Erythroblast (primary cell): ENCODE results near the gene TNS1.

Source experiments
- DNase-seq, 2 experiments: peaks; one replicate each; lab custom pipeline; 2025; lab: John Stamatoyannopoulos, UW
- GATA1 ChIP-seq: IDR thresholded peaks from 2 replicates; pipeline ENCODE4 v1.6.1; 2011; ENCODE audit warnings: low read depth, mild to moderate bottlenecking, control low read depth, low read length, moderate library complexity
- POLR2A ChIP-seq: IDR thresholded peaks from 2 replicates; pipeline ENCODE4 v1.6.1; 2011; ENCODE audit warnings: mild to moderate bottlenecking, low read length

The TNS1 gene

DNA sequence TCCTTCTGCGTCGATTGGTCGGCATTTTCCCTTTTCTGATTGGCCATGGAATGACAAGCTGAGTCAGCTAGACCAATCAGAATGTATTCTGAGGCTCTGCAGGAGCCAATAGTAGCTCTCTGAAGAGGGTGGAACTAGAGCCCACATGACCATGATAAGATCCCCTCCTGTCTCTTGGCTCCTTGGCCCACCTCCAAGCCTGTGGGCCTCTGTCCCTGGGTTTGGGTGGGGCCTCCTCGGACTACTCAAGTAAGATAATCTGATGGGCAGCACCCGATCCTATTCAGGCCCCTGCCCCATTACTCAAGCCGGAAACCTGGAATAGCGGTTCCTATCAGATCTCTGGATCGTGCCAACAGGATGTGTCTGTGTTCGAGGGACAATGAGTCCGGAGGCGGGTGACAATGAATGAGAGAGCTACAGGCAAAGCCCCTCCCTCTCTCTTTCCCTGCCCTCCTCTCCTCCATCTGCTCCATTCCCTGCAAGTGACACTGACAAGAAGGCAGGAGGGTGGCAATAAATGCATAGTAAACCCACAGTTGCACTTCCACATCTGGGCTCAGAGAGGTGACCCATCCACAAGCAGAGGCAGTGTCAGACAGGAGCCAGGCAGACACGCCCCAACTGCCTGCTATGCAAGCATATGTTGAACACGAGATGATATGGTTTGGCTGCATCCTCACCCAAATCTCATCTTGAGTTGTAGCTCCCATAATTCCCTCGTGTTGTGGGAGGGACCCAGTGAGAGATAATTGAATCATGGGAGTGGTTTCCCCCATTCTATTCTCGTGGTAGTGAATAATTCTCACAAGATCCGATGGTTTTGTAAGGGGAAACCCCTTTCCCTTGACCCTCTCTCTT, 114.7 kb downstream of the TNS1 start:
- TF ChIP-seq GATA1 = no peak
- TF ChIP-seq POLR2A = no peak
- peak; percentile 78 to 88 for DNase-seq

DNA sequence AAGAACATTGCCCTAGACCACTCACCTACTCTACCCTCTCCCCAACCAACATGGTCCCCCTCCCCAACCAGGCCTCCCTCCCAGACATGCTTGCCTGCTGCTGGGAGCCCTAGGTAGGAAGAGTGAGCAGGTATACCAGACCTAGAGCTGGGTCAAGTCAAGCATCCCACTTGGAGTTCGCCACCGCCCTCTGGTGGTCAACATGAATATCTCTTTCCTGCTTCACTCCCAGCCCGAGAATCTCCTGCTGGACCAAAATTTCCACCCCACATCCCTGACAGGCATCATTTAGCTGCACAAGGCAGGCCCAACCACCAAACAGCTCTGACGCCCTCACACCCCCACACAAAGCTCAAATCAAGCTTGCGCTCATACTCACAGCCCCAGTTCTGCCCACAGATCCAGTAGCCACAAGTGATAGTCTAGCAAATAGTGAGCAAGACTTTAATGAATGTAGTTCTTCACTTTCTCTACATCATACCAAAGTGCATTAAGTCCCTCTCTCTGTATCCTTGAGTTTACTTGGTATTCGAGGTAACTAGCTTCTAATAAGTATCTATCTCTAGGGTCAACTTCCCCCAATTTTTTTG, 116.0 kb downstream of the TNS1 start:
- peak; percentile 81 to 90 for DNase-seq
- TF ChIP-seq GATA1 (no peak), POLR2A (no peak)

DNA sequence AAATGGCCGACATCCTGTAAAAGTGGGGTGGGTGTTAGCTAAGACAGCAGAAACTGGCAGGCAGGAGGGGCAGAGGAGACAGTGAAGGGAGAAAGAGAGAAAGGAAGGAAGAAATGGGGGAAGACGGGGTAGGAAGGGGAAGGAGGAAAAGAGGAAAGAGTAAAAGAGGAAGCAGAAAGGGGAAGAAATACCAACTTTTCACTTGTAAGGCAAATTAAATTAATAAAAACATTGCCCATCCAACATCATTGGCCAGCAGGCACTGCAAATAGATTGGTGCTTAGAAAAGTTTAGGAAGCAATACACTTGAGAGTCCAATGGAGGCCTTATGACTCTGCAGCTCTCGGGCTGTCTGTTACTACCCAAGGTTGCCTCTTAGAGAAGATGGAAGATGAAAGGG, 116.7 kb downstream of the TNS1 start:
- TF ChIP-seq GATA1 (no peak), POLR2A (no peak)
- no peak for DNase-seq

DNA sequence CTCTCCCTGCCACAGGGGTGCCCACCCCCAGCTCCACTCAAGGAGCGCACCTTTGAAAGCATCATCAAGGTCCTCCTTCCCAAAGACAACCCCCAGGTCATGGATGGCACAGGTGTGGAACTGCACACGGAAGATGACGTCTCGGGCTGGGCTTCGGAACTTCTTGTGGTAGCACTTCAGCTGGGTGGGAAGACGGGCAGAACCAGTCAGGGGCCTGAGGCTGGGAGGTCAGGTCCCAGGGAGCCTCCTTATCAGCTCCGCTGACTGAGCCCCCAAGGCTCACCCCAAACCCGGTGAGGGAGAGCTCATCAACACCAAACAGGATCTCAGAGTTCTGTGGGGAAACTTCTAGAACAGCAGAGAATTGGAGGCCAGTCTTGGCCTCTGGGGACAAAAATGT, 117.8 kb downstream of the TNS1 start:
- DNase-seq = no peak
- no peak for TF ChIP-seq POLR2A
- TF ChIP-seq GATA1 = no peak

DNA sequence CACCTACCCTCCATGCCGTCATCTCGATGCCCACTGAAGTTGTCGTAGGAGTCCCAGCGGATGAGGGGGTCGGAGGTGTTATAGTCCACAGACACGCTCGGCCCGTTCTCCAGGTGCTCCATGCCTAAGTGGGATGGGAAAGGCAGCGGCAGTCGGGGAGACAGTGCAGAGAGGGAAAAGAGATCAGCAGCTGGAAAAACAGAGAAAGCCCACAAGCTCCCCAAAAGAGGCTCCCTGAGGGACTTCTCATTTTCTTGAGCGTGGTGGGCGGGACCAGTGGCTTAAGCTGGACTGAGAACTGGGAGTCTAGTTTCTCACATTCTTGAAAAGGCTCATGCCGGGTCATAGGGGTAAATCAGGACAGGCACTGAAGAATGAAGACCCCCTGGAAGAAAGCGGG, 121.9 kb downstream of the TNS1 start:
- TF ChIP-seq POLR2A = no peak
- no peak for TF ChIP-seq GATA1
- DNase-seq = no peak

DNA sequence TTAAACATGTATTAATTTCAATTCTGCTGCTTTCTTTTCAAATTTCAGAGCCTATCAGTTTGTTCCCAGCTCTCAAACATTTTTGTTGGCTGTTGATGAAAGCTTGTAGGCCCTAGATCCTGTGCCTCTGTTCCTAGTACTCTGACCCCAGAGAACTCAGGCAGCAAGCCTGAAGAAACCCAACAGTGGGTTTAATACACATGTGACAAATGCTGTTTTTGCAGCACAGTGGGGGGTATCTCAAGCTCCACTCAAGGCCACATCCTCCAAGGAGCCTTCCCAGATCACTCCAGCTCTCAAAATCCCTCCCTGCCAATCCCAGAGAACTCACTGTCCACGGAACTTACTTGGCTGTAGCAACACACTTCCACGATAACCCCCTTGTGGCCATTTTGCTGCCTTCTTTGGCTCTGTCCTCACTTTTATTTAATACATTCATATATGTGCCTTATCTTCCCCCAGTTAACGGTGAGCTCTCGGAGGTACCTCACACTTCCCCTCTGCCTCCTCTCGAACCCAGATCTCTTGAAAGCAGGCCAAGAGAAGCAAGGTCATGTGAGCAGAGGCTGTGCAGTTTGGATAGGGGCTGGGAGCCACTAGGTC, 122.4 kb downstream of the TNS1 start:
- TF ChIP-seq POLR2A = no peak
- no peak for TF ChIP-seq GATA1
- DNase-seq = no peak

DNA sequence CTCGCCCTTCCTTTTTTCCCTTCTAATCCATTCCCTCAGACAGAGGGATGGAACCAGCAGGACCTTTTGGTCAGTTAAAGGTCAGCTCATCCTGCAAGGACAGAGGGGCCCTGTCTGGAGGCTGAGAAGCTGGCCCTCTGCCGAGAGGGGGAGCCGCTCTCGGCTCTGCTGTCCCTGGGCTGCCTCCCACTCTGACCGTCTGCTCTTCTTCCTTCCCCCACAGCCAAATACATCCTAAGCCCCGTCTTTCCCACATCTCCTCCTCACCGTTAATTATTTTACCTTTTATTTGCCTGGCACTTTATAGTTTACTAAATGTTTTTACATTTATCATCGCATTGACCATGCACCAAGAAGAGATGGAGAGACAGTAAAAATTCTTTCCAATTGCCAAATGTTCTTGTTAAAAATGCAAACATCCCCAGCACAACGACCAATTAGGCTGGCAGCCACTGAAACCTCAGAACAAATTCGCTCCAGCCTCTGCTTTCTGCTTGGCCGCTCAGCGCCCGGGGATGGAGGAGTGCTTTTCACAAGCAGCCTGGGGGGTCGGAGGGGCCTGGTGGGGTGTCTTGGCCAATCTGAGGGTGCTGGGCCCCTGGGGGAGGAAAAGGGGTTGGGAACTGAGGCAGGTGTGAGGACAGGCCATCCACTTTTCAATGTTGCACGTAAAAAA, 123.7 kb downstream of the TNS1 start:
- TF ChIP-seq POLR2A = no peak
- TF ChIP-seq GATA1 = no peak
- DNase-seq = no peak

DNA sequence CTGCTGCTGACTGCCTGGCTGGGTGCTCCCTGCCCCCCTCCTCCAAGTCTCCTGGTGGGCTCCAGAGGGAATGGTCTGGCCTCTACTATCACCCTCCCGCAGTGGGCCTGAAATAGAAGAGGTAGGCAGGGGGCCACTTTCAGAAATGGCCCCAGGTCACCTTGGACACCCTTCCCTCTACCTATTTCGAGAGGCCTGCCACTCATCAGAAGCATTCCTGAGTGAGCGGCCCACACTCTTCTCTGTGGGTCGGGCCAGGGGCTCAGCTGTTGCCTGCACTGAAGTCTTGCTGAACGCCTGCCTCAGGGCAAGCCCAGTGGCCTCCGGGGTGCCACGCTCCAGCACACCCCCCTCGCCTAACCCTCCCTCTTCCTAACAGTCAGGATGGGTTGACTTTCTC, 124.9 kb downstream of the TNS1 start:
- no peak for DNase-seq
- TF ChIP-seq GATA1 = no peak

DNA sequence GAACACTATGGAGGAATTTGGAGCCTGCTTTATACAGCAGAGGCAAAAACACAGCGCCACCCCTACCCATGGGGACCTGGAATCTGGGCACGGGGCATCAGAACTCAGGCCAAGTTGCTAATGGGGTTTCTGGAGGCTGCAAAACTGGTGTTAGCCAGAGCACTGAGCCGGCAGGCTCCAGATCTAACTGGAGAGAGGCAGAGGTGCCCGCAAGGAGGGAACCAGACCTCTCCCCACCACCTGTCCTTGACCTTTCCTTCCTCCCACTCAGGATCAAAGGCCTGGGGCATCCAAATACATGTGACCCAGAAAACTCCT, 126.6 kb downstream of the TNS1 start:
- DNase-seq = no peak
- TF ChIP-seq GATA1 = no peak
- TF ChIP-seq POLR2A = no peak

DNA sequence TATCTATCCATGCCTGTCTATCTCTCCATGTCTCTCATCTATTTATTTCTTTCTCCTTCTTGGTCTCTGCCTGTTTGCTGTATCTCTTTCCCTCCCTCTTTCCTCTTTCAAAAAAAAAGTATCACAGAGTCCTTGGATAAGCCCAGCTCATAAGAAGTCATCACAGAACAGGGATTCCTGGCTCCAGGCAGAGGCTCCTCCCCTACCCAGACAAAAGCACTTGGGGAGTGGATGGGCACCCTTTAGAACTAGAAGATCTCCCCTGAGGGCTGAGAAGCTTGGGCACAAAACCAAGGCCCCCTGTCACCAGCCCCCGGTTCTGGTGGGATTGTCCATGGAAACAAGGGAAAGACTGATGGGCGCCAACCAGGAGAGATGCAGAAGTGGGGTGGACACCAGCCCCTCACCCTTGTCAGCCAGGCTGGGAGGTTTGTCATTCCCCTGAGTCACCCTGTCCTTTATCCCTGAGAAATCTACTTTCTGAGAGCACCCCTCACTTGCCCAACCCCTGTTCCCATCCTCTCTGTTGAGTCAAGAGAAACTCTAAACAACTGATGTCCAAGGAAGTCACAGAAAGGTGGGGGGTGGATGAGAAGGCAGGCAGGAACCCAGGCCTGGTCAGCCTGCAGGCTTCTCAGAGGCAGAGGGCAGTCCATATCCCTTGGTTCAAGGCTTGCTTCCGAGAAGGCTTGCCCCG, 127.1 kb downstream of the TNS1 start:
- no peak for TF ChIP-seq POLR2A
- TF ChIP-seq GATA1 = no peak
- no peak for DNase-seq

DNA sequence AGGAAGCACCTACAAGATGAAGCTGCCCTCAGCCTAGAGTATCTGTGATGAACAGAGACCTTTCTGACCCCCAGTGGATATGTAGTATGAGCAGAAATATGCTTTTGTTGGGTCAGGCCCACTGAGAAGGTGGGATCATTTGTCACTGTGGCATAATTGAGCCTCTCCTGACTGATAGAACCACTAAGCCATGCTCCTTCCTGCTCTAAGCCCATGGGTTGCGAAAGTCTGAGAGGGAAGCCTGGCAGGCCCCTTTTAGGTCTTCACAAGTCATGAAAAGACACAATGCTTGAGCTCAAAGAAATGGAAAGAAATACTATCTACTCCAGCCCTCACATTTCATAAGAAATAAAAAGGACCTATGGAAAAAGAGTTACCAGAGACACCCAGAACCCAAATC, 127.7 kb downstream of the TNS1 start:
- TF ChIP-seq GATA1 (no peak), POLR2A (no peak)
- DNase-seq = no peak

DNA sequence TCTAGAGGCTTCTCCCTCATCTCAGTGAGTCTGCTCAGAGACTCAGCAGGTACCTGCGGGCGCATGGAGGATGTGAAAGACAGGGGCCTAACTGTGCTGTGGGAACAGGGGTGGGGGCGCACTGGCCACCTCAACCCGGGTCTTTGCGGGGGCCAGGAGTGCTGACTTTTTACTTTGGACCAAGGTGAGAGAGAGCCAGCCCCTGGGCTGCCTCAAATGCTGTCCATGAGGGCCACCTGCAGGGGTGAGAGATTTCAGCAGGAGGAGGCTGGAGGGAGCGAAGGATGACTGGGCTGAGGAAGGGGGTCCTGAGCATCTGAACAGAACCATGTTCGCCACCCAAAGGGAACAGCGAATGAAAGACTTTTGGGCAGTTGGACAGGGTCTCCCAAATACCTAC, 129.4 kb downstream of the TNS1 start:
- DNase-seq = peak in 1 of 2 experiments; percentile 26
- no peak for TF ChIP-seq GATA1
- no peak for TF ChIP-seq POLR2A

DNA sequence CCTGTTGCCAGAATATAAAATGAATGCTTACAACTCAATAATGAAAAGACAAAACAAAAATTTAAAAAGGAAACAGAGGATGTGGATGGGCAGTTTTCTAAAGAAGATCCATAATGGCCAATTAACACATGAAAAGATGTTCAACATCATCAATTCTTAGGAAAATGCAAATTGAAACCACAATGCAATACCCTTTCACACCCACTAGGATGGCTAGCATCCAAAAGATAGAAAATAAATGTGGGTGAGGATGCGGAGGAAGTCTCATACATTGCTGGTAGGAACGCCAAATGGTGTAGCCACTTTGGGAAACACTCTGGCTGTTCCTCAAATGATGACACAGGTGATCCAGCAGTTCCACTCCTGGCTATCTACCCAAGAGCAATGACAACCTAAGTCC, 130.5 kb downstream of the TNS1 start:
- TF ChIP-seq GATA1 (no peak), POLR2A (no peak)
- DNase-seq = no peak

DNA sequence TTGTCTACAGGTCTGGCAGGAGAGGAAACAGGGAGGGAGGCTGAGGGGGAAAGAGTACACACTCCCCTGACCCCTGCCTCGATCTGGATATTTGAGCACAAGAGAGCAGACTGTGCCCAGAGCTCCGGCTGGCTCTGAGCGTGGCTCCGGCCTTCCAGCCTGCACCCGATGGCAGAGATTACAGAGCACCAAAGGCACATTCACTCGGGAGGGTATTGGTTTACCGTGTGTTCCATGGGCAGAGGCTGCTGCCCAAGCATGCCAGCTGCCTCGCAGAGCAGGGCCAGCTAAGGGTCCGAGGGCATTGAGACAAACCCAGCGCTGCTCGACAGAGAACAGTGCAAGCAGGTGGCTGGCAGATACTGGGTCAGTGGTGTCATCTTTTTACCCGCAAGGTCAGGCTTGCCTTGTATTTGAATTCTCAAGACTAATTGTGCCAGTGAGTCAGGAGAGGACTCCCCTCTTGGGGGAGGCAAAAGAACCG, 132.2 kb downstream of the TNS1 start:
- TF ChIP-seq GATA1 = no peak
- TF ChIP-seq POLR2A = no peak
- no peak for DNase-seq
